ENCODE data around the gene ADGRA3.

DNA sequence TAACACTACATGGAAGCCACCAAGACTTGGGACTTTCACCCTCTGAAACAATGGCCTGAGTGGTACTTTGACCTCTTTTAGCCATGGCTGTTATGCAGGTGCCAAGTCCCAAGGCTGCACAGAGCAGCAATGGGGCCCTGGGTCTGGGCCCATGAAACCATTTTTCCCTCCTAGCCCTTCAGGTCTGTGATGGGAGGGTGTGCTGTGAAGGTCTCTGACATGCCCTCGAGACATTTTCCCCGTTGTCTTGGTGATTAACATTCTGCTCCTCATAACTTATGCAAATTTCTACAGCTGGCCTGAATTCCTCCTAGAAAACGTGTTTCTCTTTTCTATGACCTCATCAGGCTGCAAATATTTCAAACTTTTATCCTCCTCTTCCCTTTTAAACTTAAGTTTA is 30.4 kb upstream of the ADGRA3 start:
- TF ChIP-seq CTCF (IDR thresholded peaks at IDR 0.05) (no peak), E2F1 (CRISPR knock-in tag; IDR thresholded peaks at IDR 0.05) (no peak), ZBTB43 (CRISPR knock-in tag; IDR thresholded peaks at IDR 0.05) (no peak), ZNF671 (CRISPR knock-in tag; IDR thresholded peaks at IDR 0.05) (no peak), SP1 (CRISPR knock-in tag; conservative IDR thresholded peaks at IDR 0.05) (no peak), FOXK1 (CRISPR knock-in tag; IDR thresholded peaks at IDR 0.05) (no peak), SMAD3 (CRISPR knock-in tag; IDR thresholded peaks at IDR 0.05; ENCODE audit: borderline replicate concordance) (no peak), TCF7 (CRISPR knock-in tag; IDR thresholded peaks at IDR 0.05; ENCODE audit: low read depth) (no peak)
- TF ChIP-seq, protein P1, sequence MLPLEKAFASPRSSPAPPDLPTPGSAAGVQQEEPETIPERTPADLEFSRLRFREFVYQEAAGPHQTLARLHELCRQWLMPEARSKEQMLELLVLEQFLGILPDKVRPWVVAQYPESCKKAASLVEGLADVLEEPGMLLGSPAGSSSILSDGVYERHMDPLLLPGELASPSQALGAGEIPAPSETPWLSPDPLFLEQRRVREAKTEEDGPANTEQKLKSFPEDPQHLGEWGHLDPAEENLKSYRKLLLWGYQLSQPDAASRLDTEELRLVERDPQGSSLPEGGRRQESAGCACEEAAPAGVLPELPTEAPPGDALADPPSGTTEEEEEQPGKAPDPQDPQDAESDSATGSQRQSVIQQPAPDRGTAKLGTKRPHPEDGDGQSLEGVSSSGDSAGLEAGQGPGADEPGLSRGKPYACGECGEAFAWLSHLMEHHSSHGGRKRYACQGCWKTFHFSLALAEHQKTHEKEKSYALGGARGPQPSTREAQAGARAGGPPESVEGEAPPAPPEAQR (CRISPR knock-in tag; IDR thresholded peaks at IDR 0.05), result no peak
- TF ChIP-seq, protein P2, sequence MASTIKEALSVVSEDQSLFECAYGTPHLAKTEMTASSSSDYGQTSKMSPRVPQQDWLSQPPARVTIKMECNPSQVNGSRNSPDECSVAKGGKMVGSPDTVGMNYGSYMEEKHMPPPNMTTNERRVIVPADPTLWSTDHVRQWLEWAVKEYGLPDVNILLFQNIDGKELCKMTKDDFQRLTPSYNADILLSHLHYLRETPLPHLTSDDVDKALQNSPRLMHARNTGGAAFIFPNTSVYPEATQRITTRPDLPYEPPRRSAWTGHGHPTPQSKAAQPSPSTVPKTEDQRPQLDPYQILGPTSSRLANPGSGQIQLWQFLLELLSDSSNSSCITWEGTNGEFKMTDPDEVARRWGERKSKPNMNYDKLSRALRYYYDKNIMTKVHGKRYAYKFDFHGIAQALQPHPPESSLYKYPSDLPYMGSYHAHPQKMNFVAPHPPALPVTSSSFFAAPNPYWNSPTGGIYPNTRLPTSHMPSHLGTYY (CRISPR knock-in tag; IDR thresholded peaks at IDR 0.05), result no peak
- TF ChIP-seq, protein P3, sequence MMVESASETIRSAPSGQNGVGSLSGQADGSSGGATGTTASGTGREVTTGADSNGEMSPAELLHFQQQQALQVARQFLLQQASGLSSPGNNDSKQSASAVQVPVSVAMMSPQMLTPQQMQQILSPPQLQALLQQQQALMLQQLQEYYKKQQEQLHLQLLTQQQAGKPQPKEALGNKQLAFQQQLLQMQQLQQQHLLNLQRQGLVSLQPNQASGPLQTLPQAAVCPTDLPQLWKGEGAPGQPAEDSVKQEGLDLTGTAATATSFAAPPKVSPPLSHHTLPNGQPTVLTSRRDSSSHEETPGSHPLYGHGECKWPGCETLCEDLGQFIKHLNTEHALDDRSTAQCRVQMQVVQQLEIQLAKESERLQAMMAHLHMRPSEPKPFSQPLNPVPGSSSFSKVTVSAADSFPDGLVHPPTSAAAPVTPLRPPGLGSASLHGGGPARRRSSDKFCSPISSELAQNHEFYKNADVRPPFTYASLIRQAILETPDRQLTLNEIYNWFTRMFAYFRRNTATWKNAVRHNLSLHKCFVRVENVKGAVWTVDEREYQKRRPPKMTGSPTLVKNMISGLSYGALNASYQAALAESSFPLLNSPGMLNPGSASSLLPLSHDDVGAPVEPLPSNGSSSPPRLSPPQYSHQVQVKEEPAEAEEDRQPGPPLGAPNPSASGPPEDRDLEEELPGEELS (CRISPR knock-in tag; IDR thresholded peaks at IDR 0.05), result no peak
